ENCODE results near the gene HCRTR1.

Gene HCRTR1

DNA sequence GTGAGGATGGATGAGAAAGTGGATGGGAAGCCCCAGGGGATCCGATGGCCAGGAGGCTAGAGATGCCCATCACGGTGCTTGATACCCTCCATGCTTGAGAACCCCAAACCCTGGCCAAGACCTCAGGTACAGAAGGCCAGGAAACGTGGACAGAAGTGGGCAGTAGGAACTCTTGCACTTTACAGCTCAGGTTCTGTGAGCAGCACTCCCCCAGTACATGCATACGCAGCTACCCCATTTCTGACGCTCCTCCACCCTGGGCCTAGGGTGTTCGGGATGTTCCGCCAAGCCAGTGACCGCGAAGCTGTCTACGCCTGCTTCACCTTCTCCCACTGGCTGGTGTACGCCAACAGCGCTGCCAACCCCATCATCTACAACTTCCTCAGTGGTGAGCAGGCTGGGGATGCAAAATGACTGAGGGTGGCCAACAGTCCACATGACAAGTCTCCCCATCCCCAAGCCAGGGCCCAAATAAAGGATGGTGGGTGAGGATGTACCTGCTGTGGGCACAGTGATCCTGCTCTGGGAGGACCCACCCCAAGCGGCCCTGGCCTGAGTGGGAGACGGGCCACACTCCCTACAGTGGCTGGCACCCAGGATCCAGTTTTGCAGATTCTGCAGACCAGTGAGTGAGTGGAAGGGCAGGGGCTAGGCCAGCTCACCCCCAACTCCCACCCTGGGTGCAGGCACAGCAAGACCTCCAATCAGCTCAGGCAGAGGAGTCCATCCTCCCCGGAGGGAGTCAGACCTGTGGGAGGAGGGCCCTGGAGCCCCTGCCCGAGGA is 7.4 kb downstream of the HCRTR1 start:
- no peak for DNase-seq (ENCODE audit: low read depth in 2 of 2)
- TF ChIP-seq CTCF (IDR thresholded peaks at IDR 0.05; ENCODE audit: low read depth, low read length): no peak
- no peak overlapping the region for H3K4me3 ChIP-seq (replicated peaks in 1 of 2; ENCODE audit: low read depth in 2 of 2, low read length in 2 of 2)

- TF ChIP-seq CTCF (IDR thresholded peaks at IDR 0.05; ENCODE audit: low read depth, low read length): no peak
- no peak overlapping the region for H3K4me3 ChIP-seq (replicated peaks in 1 of 2; ENCODE audit: low read depth in 2 of 2, low read length in 2 of 2)
- peak; percentile 35 to 60 for DNase-seq (ENCODE audit: low read depth in 2 of 2)
Observed at GRCh38 chr1:31625561-31626222, 8.2 kb downstream of the HCRTR1 start.

DNA sequence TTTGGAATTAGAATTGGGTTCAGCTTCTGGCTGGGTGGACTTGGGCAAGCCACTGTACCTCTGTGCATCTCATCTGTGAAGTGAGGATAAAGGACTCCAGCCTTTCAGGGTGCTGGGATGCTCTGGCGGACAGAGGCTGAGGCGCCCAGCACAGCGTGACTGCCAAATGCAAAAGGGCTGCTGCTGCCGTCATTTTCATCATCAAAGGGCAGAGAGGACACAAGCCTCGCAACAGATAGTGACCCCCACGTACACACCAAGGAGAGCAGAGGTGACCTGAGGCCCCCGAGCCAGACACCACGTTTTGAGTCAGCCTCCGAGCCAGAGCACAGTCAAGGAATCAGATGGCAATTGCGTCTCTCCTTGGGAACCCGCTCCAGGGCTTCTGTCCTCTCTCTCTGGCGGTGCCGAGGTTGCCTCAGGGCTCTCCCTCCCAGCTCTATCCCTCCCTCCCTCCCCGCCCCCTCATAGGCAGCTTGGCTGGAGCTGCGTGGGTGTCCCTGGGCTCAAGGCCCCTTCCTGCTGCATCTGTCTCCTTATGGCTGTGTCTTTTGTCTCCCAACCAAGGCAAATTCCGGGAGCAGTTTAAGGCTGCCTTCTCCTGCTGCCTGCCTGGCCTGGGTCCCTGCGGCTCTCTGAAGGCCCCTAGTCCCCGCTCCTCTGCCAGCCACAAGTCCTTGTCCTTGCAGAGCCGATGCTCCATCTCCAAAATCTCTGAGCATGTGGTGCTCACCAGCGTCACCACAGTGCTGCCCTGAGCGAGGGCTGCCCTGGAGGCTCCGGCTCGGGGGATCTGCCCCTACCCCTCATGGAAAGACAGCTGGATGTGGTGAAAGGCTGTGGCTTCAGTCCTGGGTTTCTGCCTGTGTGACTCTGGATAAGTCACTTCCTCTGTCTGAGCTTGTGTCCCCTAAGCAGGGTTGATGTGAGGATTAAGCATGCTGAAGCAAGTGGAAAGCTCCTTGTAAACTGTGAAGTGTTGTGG is 9.0 kb downstream of the HCRTR1 start:
- no peak overlapping the region for H3K4me3 ChIP-seq (replicated peaks in 1 of 2; ENCODE audit: low read depth in 2 of 2, low read length in 2 of 2)
- no peak for TF ChIP-seq CTCF (IDR thresholded peaks at IDR 0.05; ENCODE audit: low read depth, low read length)
- DNase-seq (ENCODE audit: low read depth in 2 of 2): peak; percentile 29 to 37

- no peak overlapping the region for H3K4me3 ChIP-seq (replicated peaks in 1 of 2; ENCODE audit: low read depth in 2 of 2, low read length in 2 of 2)
- peak in 1 of 2 donors; percentile 46 for DNase-seq (ENCODE audit: low read depth in 2 of 2)
- TF ChIP-seq CTCF (IDR thresholded peaks at IDR 0.05; ENCODE audit: low read depth, low read length): no peak
Observed at GRCh38 chr1:31627301-31627929, 9.9 kb downstream of the HCRTR1 start.

GRCh38 chr1:31627930-31628559 is 10.6 kb downstream of the HCRTR1 start:
- peak in 1 of 2 donors; percentile 47 for DNase-seq (ENCODE audit: low read depth in 2 of 2)
- no peak overlapping the region for H3K4me3 ChIP-seq (replicated peaks in 1 of 2; ENCODE audit: low read depth in 2 of 2, low read length in 2 of 2)
- no peak for TF ChIP-seq CTCF (IDR thresholded peaks at IDR 0.05; ENCODE audit: low read depth, low read length)
